HCT116 (cell line): Measurements from ENCODE around the gene CSPG4. TPM values are rescaled to one million over a fixed set of nuclear protein-coding genes. Genes with fewer than 3 reads are reported as not detected.

Source experiments
- ATAC-seq: fragments of 200-7000 bp; cut with Tn5 transposase; 2 replicates; pipeline ENCODE4 v1.9.1; 2020; ENCODE audit warnings: mild to moderate bottlenecking, moderate library complexity
- BruUV-seq: library from RNA; stranded (reverse); fragments of 400-500 nt; replicated peaks from 2 replicates; lab custom pipeline; 2021; lab: Mats Ljungman, UMichigan
- CTCF ChIA-PET: fragments of 300-600 bp; sonication (Branson Sonifier 250); formaldehyde crosslinking; loops from one replicate; lab custom pipeline; 2021; ENCODE audit warnings: antibody characterized with exemption; lab: Charles Lee
- POLR2A ChIA-PET: fragments of 300-600, 350-600 bp; sonication (Branson Sonifier 250); formaldehyde crosslinking; loops from one replicate; lab custom pipeline; 2021; ENCODE audit warnings: antibody characterized with exemption; lab: Charles Lee
- RAD21 ChIA-PET, 2 experiments: fragments of 300-600 bp; sonication (Branson Sonifier 250); formaldehyde crosslinking; loops; one replicate each; lab custom pipeline; 2023; ENCODE audit warnings: low total read pairs in 2 of 2; ENCODE audit not compliant: uncharacterized antibody in 2 of 2, unreplicated experiment in 2 of 2, low non-redundant PET in 1 of 2; lab: Charles Lee
- DNase-seq: peaks from one replicate; pipeline ENCODE4 v3.0.0-alpha.2; 2010; ENCODE audit warnings: low read depth, low spot score
- H2AFZ ChIP-seq: fragments of 200-600 bp; shearing (Covaris generic), sonication (generic); 2 replicates; pipeline ENCODE4 v1.6.1; 2017; ENCODE audit warnings: low read depth, mixed run types, mixed read lengths, antibody characterized with exemption, low read length; ENCODE audit not compliant: poor library complexity, severe bottlenecking
- H3K27ac ChIP-seq: 2 replicates; pipeline ENCODE4 v1.5.1; 2012; ENCODE audit warnings: low read depth, low read length
- H3K27me3 ChIP-seq: fragments of 200-600 bp; sonication (generic); 2 replicates; pipeline ENCODE4 v1.6.1; 2016; ENCODE audit warnings: mixed run types, low read length, mixed read lengths; ENCODE audit not compliant: insufficient read depth
- H3K36me3 ChIP-seq, 2 experiments: fragments of 200-500 bp in 1 of 2; fragments of 200-600 bp in 1 of 2; sonication (Bioruptor generic) in 1 of 2; sonication (generic) in 1 of 2; 2 replicates each; pipeline versions ENCODE4 v1.5.1 to v1.6.1; 2014 to 2016; ENCODE audit warnings: low read length in 2 of 2, inconsistent platforms in 1 of 2, mixed read lengths in 1 of 2, mixed run types in 1 of 2; ENCODE audit not compliant: insufficient read depth in 2 of 2, control insufficient read depth in 1 of 2
- H3K4me1 ChIP-seq, 2 experiments: fragments of 200-600 bp in 1 of 2; sonication (generic) in 1 of 2; 2 replicates each; pipeline versions ENCODE4 v1.5.1 to v1.6.1; 2012 to 2017; ENCODE audit warnings: low read length in 2 of 2, inconsistent platforms in 1 of 2, mild to moderate bottlenecking in 1 of 2, mixed read lengths in 1 of 2, mixed run types in 1 of 2, moderate library complexity in 1 of 2; ENCODE audit not compliant: insufficient read depth in 2 of 2, control insufficient read depth in 1 of 2
- H3K4me2 ChIP-seq: fragments of 200-600 bp; sonication (generic); 2 replicates; pipeline ENCODE4 v1.6.1; 2017; ENCODE audit warnings: mixed run types, low read length, mixed read lengths
- H3K4me3 ChIP-seq, 2 experiments: fragments of 200-600 bp in 1 of 2; sonication (generic) in 1 of 2; replicated peaks in 1 of 2; 2 replicates each; pipeline ENCODE4 v1.5.1; 2011 to 2016; ENCODE audit warnings: low read length in 2 of 2, control low read depth in 1 of 2, low read depth in 1 of 2, mild to moderate bottlenecking in 1 of 2, mixed read lengths in 1 of 2, mixed run types in 1 of 2
- H3K79me2 ChIP-seq: fragments of 200-600 bp; sonication (generic); 2 replicates; pipeline ENCODE4 v1.6.1; 2017; ENCODE audit warnings: mild to moderate bottlenecking, mixed run types, low read length, moderate library complexity, mixed read lengths; ENCODE audit not compliant: insufficient read depth
- H3K9ac ChIP-seq: fragments of 200-600 bp; sonication (generic); 2 replicates; pipeline ENCODE4 v1.6.1; 2016; ENCODE audit warnings: low read length, mixed read lengths
- H3K9me2 ChIP-seq: fragments of 200-600 bp; sonication (generic), shearing (Covaris generic); 2 replicates; pipeline ENCODE4 v1.6.1; 2017; ENCODE audit warnings: mixed run types, mild to moderate bottlenecking, moderate library complexity; ENCODE audit not compliant: insufficient read depth
- H3K9me3 ChIP-seq, 2 experiments: fragments of 200-500 bp in 1 of 2; fragments of 200-600 bp in 1 of 2; sonication (Bioruptor generic) in 1 of 2; sonication (generic) in 1 of 2; 2 replicates each; pipeline ENCODE4 v1.6.1; 2014 to 2017; ENCODE audit warnings: low read length in 2 of 2, mixed read lengths in 2 of 2, inconsistent platforms in 1 of 2, low read depth in 1 of 2, mild to moderate bottlenecking in 1 of 2, mixed run types in 1 of 2, moderate library complexity in 1 of 2; ENCODE audit not compliant: control insufficient read depth in 1 of 2, insufficient read depth in 1 of 2
- H4K20me1 ChIP-seq: fragments of 200-600 bp; sonication (generic), shearing (Covaris generic); 2 replicates; pipeline ENCODE4 v1.6.1; 2017; ENCODE audit warnings: mixed run types, mild to moderate bottlenecking, moderate library complexity; ENCODE audit not compliant: insufficient read depth
- CBX3 ChIP-seq: IDR thresholded peaks from 2 replicates; pipeline ENCODE4 v1.6.1; 2012; ENCODE audit warnings: low read depth
- EGR1 ChIP-seq: IDR thresholded peaks from 2 replicates; pipeline ENCODE4 v1.6.1; 2012; ENCODE audit warnings: low read depth
- EZH2 ChIP-seq: fragments of 200-600 bp; sonication (generic); IDR thresholded peaks from 2 replicates; pipeline ENCODE4 v1.6.1; 2017; ENCODE audit warnings: antibody characterized with exemption, mixed run types
- POLR2A ChIP-seq: IDR thresholded peaks from 2 replicates; pipeline ENCODE4 v1.7.0; 2011; ENCODE audit warnings: borderline replicate concordance; ENCODE audit not compliant: insufficient read depth, insufficient read length; ENCODE audit errors: extremely low read depth
- SIN3A ChIP-seq: IDR thresholded peaks from 2 replicates; pipeline ENCODE4 v1.6.1; 2012; ENCODE audit warnings: low read depth
- SP1 ChIP-seq: IDR thresholded peaks from 2 replicates; pipeline ENCODE4 v1.6.1; 2012; ENCODE audit warnings: low read depth
- YY1 ChIP-seq: IDR thresholded peaks from 2 replicates; pipeline ENCODE4 v1.6.1; 2011; ENCODE audit warnings: low read length, low read depth, moderate library complexity, mild to moderate bottlenecking; ENCODE audit not compliant: insufficient replicate concordance; ENCODE audit errors: extremely low read depth
- ZBTB33 ChIP-seq: IDR thresholded peaks from 2 replicates; pipeline ENCODE4 v1.6.1; 2011; ENCODE audit warnings: mild to moderate bottlenecking, low read length, moderate library complexity; ENCODE audit not compliant: insufficient replicate concordance; ENCODE audit errors: extremely low read depth
- ZFX ChIP-seq: fragments of 450-650 bp; IDR thresholded peaks from 2 replicates; pipeline ENCODE4 v1.6.1; 2017
- ZNF274 ChIP-seq: fragments of 200-500 bp; sonication (Bioruptor generic); IDR thresholded peaks from 2 replicates; pipeline ENCODE4 v1.6.1; 2014; ENCODE audit warnings: mild to moderate bottlenecking, low read depth, low read length, inconsistent platforms
- intact Hi-C: fragments of 100-400 bp; cut with micrococcal nuclease; formaldehyde crosslinking; loops from 2 replicates; pipeline ENCODE4 v1.10.0; 2022
- total RNA-seq: library from RNA; stranded (reverse); gene quantifications from one replicate; pipeline ENCODE4 v1.2.1, GENCODE V29; 2021; ENCODE audit not compliant: unreplicated experiment

The CSPG4 gene
- total RNA-seq, 1 experiment from 2014 or later = 18.1 TPM

GRCh38 chr15:75631935-75632334 is 80.7 kb downstream of the CSPG4 start:
- no peak for DNase-seq
- Histone ChIP-seq H3K27me3 (no peaks in the 10 kb centered on the region), H3K9ac (no peak overlapping the region), H4K20me1 (no peaks in the 10 kb centered on the region), H3K9me3 (no peaks in the 10 kb centered on the region), H3K36me3 (no peaks in the 10 kb centered on the region), H2AFZ (no peak overlapping the region), H3K4me2 (no peak overlapping the region), H3K4me1 (peaks cover 13 to 27% of the 10 kb centered on the region in 2 experiments), H3K4me3 (no peak overlapping the region), H3K27ac (no peak overlapping the region), H3K9me2 (no peaks in the 10 kb centered on the region), H3K79me2 (peaks cover 6% of the 10 kb centered on the region; the same call in 1 of the 2 replicates)
- RAD21 ChIA-PET = no interaction called here
- POLR2A ChIA-PET = interaction anchor here (0.6 to 0.9 kb wide), 2 partner anchors 8 to 19 kb away, joined by 3 to 6 read pairs; partner anchors contain the start of gene IMP3
- TF ChIP-seq YY1 (no peak), CBX3 (no peak), ZFX (no peak), SP1 (no peak), SIN3A (no peak), ZBTB33 (no peak), POLR2A (no peak), EGR1 (no peak), EZH2 (no peak), ZNF274 (no peak)
- BruUV-seq = no TSS peak
- ATAC-seq = no peak
- CTCF ChIA-PET = no interaction called here
- intact Hi-C loops = no loop called here
